ENCODE results near the gene GRID2. TPM values are rescaled to one million over a fixed set of nuclear protein-coding genes. Genes with fewer than 3 reads are reported as not detected.

Gene GRID2
- total and polyA plus RNA-seq, 9 of the 15 experiments (the other 6 are each of a cell fraction or from before 2014, with no cell fraction given), result 0.04 TPM; not detected in 7

GRCh38 chr4:93467484-93468155 is 1163.9 kb downstream of the GRID2 start:
- Histone ChIP-seq H3K4me1 (replicated peaks in 1 of 2; ENCODE audit: control insufficient read depth in 2 of 2, insufficient read depth in 2 of 2, low read length in 2 of 2) (no peaks in the 10 kb centered on the region), H3K9me1 (ENCODE audit: control insufficient read depth, insufficient read depth, low read length) (no peaks in the 10 kb centered on the region), H3K27ac (ENCODE audit: extremely low read depth, low read depth, low read length) (no peak overlapping the region), H3K9me3 (replicated peaks; ENCODE audit: control insufficient read depth, insufficient read depth, low read depth, low read length) (no peaks in the 10 kb centered on the region), H3K9ac (ENCODE audit: insufficient read depth in 1 of 2, low read depth in 2 of 2, low read length in 2 of 2) (no peak overlapping the region), H3K4me2 (ENCODE audit: insufficient read depth, low read length) (no peak overlapping the region), H3K79me2 (ENCODE audit: control insufficient read depth, insufficient read depth, low read length) (no peaks in the 10 kb centered on the region), H3K4me3 (no peak overlapping the region), H2AFZ (ENCODE audit: low read depth, low read length) (no peak overlapping the region), H4K20me1 (replicated peaks; ENCODE audit: control insufficient read depth, insufficient read depth, low read length) (no peaks in the 10 kb centered on the region), H3K27me3 (ENCODE audit: control insufficient read depth in 2 of 2, insufficient read depth in 2 of 2, low read length in 2 of 2) (no peaks in the 10 kb centered on the region), H3K36me3 (ENCODE audit: control insufficient read depth, insufficient read depth, low read length) (no peaks in the 10 kb centered on the region)
- in situ Hi-C loops (cut with MboI), result no loop called here
- intact Hi-C loops (cut with micrococcal nuclease), result no loop called here
- DNase-seq (ENCODE audit: extremely low read depth in 1 of 4, low spot score in 3 of 4) (no peak), FAIRE-seq (no peak), ATAC-seq (no peak)
- WGBS (ENCODE audit: insufficient coverage, low coverage, missing lambda C conversion rate), result 0% methylated on average over 1 of the region's 1 CpG
- TF ChIP-seq ZKSCAN8 (CRISPR knock-in tag; IDR thresholded peaks at IDR 0.05) (no peak), CEBPG (CRISPR knock-in tag; IDR thresholded peaks at IDR 0.05) (no peak), CEBPG (tag; conservative IDR thresholded peaks at IDR 0.05 in 1 of 2, IDR thresholded peaks at IDR 0.05 in 1 of 2) (peak in 1 of 2 experiments; percentile 42; a peak in 1 of 4 replicates), MAFG (tag; conservative IDR thresholded peaks at IDR 0.05) (no peak), PYGO2 (tag; IDR thresholded peaks at IDR 0.05) (no peak), PBX2 (CRISPR knock-in tag; IDR thresholded peaks at IDR 0.05; ENCODE audit: low read depth) (no peak), PBX2 (tag; conservative IDR thresholded peaks at IDR 0.05; ENCODE audit: low read depth) (no peak), C11orf30 (IDR thresholded peaks at IDR 0.05; ENCODE audit: low read depth) (no peak)
- ChIA-PET POLR2A (no interaction called here), CTCF (ENCODE audit: low intra/inter-chr PET ratio) (no interaction called here)
- BruUV-seq (replicated peaks), result no TSS peak
